Endodermal cell (in vitro differentiated cells): ENCODE data around the gene PHF12. TPM values are rescaled to one million over a fixed set of nuclear protein-coding genes. Genes with fewer than 3 reads are reported as not detected.
"Not testable (repeated sequence)": the region's sequence is repeated elsewhere in the genome, so short reads cannot be mapped to it uniquely, and the experiment has no call there.

Source experiments
- DNase-seq: peaks from one replicate; pipeline ENCODE4 v3.0.0-alpha.2; 2017
- H3K27ac ChIP-seq: 2 replicates; pipeline ENCODE4 v1.5.1; 2013; ENCODE audit warnings: mild to moderate bottlenecking, low read depth, low read length, moderate library complexity
- H3K27me3 ChIP-seq: 2 replicates; pipeline ENCODE4 v1.6.1; 2013; ENCODE audit warnings: mild to moderate bottlenecking, low read length, moderate library complexity; ENCODE audit not compliant: insufficient read depth, control insufficient read depth, poor library complexity, severe bottlenecking
- H3K36me3 ChIP-seq: 2 replicates; pipeline ENCODE4 v1.7.0; 2013; ENCODE audit warnings: mild to moderate bottlenecking, low read length, moderate library complexity; ENCODE audit not compliant: control insufficient read depth, insufficient read depth
- H3K4me1 ChIP-seq: one replicate; pipeline ENCODE4 v1.7.0; 2013; ENCODE audit warnings: low read length; ENCODE audit not compliant: control insufficient read depth, insufficient read depth
- H3K4me3 ChIP-seq: 2 replicates; pipeline ENCODE4 v1.5.1; 2013; ENCODE audit warnings: mild to moderate bottlenecking, low read length, moderate library complexity
- H3K9ac ChIP-seq: 2 replicates; pipeline ENCODE4 v1.6.1; 2013; ENCODE audit warnings: mild to moderate bottlenecking, low read length, moderate library complexity; ENCODE audit not compliant: poor library complexity, severe bottlenecking; ENCODE audit errors: extremely low read depth
- H3K9me3 ChIP-seq: 2 replicates; pipeline ENCODE4 v1.6.1; 2013; ENCODE audit warnings: mild to moderate bottlenecking, low read length, moderate library complexity; ENCODE audit not compliant: control insufficient read depth
- H3K27ac Mint-ChIP-seq: 2 replicates; pipeline ENCODE4 v1.8.0; 2020; ENCODE audit warnings: mixed read lengths
- H3K27me3 Mint-ChIP-seq: 2 replicates; pipeline ENCODE4 v1.8.0; 2021; ENCODE audit warnings: mild to moderate bottlenecking, mixed read lengths; ENCODE audit not compliant: insufficient read depth
- H3K36me3 Mint-ChIP-seq: 2 replicates; pipeline ENCODE4 v1.8.0; 2020; ENCODE audit warnings: low read depth, mixed read lengths
- H3K4me1 Mint-ChIP-seq: 2 replicates; pipeline ENCODE4 v1.8.0; 2020; ENCODE audit warnings: mixed read lengths
- H3K4me3 Mint-ChIP-seq: 2 replicates; pipeline ENCODE4 v1.8.0; 2020; ENCODE audit warnings: mild to moderate bottlenecking, moderate library complexity, mixed read lengths
- H3K9me3 Mint-ChIP-seq: 2 replicates; pipeline ENCODE4 v1.8.0; 2020; ENCODE audit warnings: mild to moderate bottlenecking, mixed read lengths
- CTCF ChIP-seq: fragments of 200-600 bp; sonication (generic); conservative IDR thresholded peaks from 2 replicates; pipeline ENCODE4 v1.5.0; 2021; ENCODE audit warnings: antibody characterized with exemption, mild to moderate bottlenecking
- WGBS, 2 experiments: methylation state at CpG; one replicate each; pipeline versions ENCODE4 v1.1.5 to v1.1.7; 2013; ENCODE audit warnings: missing lambda C conversion rate in 2 of 2, mixed read lengths in 1 of 2; ENCODE audit not compliant: insufficient coverage in 1 of 2, insufficient read length in 1 of 2; 5-methylcytosine and 5-hydroxymethylcytosine counted together
- total RNA-seq, 2 donors: library from RNA; stranded (reverse); fragmentation: NEBNext Ultra II Directional in 1 of 2; extraction: Animal tissue kit (Norgen Biotek cat#: 25700) in 1 of 2; gene quantifications; 2 replicates in 1 of 2; 3 replicates in 1 of 2; pipeline ENCODE4 v1.2.1, GENCODE V29; 2021

PHF12 gene
- total RNA-seq, 2 donors from 2014 or later: 60.0 to 61.0 TPM

- Histone ChIP-seq H3K9me3 (no peaks in the 10 kb centered on the region), H3K9ac (peak overlapping the region; percentile 59), H3K4me1 (no peaks in the 10 kb centered on the region), H3K36me3 (peaks cover 39% of the 10 kb centered on the region), H3K27me3 (no peaks in the 10 kb centered on the region), H3K27ac (no peak overlapping the region), H3K4me3 (peak overlapping the region; percentile 87)
- H3K27me3 Mint-ChIP-seq: no peaks in the 10 kb centered on the region
- TF ChIP-seq CTCF: no peak
- peaks cover 28% of the 10 kb centered on the region for H3K36me3 Mint-ChIP-seq
- 4 to 6% methylated on average over 4 to 5 of the region's 5 CpGs for WGBS, 2 experiments
- peak overlapping the region; percentile 90 for H3K4me3 Mint-ChIP-seq
- no peaks in the 10 kb centered on the region for H3K9me3 Mint-ChIP-seq
- peaks cover 13% of the 10 kb centered on the region for H3K4me1 Mint-ChIP-seq
- peak overlapping the region; percentile 85 for H3K27ac Mint-ChIP-seq
- DNase-seq: no peak
Observed at GRCh38 chr17:28896491-28896883, 54.8 kb downstream of the PHF12 start.

- Histone ChIP-seq H3K9me3 (no peaks in the 10 kb centered on the region), H3K4me1 (no peaks in the 10 kb centered on the region), H3K27ac (no peak overlapping the region), H3K27me3 (no peaks in the 10 kb centered on the region), H3K4me3 (peak overlapping the region; percentile 87), H3K9ac (peak overlapping the region; percentile 59), H3K36me3 (peaks cover 44% of the 10 kb centered on the region)
- peak; percentile 50 for DNase-seq
- peak overlapping the region; percentile 90 for H3K4me3 Mint-ChIP-seq
- peaks cover 13% of the 10 kb centered on the region for H3K4me1 Mint-ChIP-seq
- H3K9me3 Mint-ChIP-seq: no peaks in the 10 kb centered on the region
- no peaks in the 10 kb centered on the region for H3K27me3 Mint-ChIP-seq
- 62 to 66% methylated on average over 2 to 3 of the region's 3 CpGs for WGBS, 2 experiments
- peaks cover 34% of the 10 kb centered on the region for H3K36me3 Mint-ChIP-seq
- H3K27ac Mint-ChIP-seq: no peak overlapping the region
- TF ChIP-seq CTCF: no peak
Observed at GRCh38 chr17:28895794-28896447, 55.4 kb downstream of the PHF12 start.

- DNase-seq, H3K27ac ChIP-seq, H3K27me3 Mint-ChIP-seq, H3K9me3 Mint-ChIP-seq, H3K9ac ChIP-seq, H3K27me3 ChIP-seq, H3K9me3 ChIP-seq, H3K4me1 ChIP-seq, H3K27ac Mint-ChIP-seq, H3K4me3 ChIP-seq, H3K4me3 Mint-ChIP-seq: not testable (repeated sequence)
- H3K36me3 ChIP-seq: peaks cover 35% of the 10 kb centered on the region
- WGBS, 2 experiments: 92 to 95% methylated on average over 10 to 12 of the region's 16 CpGs
- Mint-ChIP-seq H3K36me3 (peaks cover 32% of the 10 kb centered on the region), H3K4me1 (peaks cover 13% of the 10 kb centered on the region)
Observed at GRCh38 chr17:28893248-28894183, 57.8 kb downstream of the PHF12 start.
